WTC11 (cell line): ENCODE results near the gene SNAP29.

Experiments
- ATF6 ChIP-seq: sonication (generic); formaldehyde crosslinking; IDR thresholded peaks from 2 replicates; pipeline ENCODE4 v1.8.1; 2023; ENCODE audit warnings: mild to moderate bottlenecking, missing genetic modification reagents
- CTCF ChIP-seq: fragments of 200-600 bp; IDR thresholded peaks from 2 replicates; pipeline ENCODE4 v1.8.0; 2022; ENCODE audit warnings: antibody characterized with exemption
- E2F1 ChIP-seq: sonication (generic); formaldehyde crosslinking; IDR thresholded peaks from 2 replicates; pipeline ENCODE4 v1.8.0; 2022; ENCODE audit warnings: mild to moderate bottlenecking, missing genetic modification reagents
- TCF7 ChIP-seq: sonication (generic); formaldehyde crosslinking; IDR thresholded peaks from 2 replicates; pipeline ENCODE4 v1.8.0; 2022; ENCODE audit warnings: mild to moderate bottlenecking, low read depth, missing genetic modification reagents, moderate library complexity
- TF ChIP-seq, protein P1 (sequence below): sonication (generic); formaldehyde crosslinking; IDR thresholded peaks from 2 replicates; pipeline ENCODE4 v1.8.0; 2022; ENCODE audit warnings: mild to moderate bottlenecking, missing genetic modification reagents
- TF ChIP-seq, protein P2 (sequence below): sonication (generic); formaldehyde crosslinking; IDR thresholded peaks from 2 replicates; pipeline ENCODE4 v1.8.0; 2023; ENCODE audit warnings: missing genetic modification reagents
- TF ChIP-seq, protein P3 (sequence below): fragments of 250-450 bp; sonication (Bioruptor Pico); IDR thresholded peaks from 2 replicates; pipeline ENCODE4 v1.8.0; 2021; ENCODE audit warnings: mild to moderate bottlenecking

GRCh38 chr22:20863366-20863765 is 4.6 kb downstream of the SNAP29 start:
- no peak for TF ChIP-seq CTCF
- TF ChIP-seq, protein P1, sequence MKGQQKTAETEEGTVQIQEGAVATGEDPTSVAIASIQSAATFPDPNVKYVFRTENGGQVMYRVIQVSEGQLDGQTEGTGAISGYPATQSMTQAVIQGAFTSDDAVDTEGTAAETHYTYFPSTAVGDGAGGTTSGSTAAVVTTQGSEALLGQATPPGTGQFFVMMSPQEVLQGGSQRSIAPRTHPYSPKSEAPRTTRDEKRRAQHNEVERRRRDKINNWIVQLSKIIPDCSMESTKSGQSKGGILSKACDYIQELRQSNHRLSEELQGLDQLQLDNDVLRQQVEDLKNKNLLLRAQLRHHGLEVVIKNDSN (CRISPR knock-in tag) = no peak
- TF ChIP-seq, protein P2, sequence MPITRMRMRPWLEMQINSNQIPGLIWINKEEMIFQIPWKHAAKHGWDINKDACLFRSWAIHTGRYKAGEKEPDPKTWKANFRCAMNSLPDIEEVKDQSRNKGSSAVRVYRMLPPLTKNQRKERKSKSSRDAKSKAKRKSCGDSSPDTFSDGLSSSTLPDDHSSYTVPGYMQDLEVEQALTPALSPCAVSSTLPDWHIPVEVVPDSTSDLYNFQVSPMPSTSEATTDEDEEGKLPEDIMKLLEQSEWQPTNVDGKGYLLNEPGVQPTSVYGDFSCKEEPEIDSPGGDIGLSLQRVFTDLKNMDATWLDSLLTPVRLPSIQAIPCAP (CRISPR knock-in tag) = no peak
- no peak for TF ChIP-seq E2F1
- no peak for TF ChIP-seq ATF6
- no peak for TF ChIP-seq TCF7 (CRISPR knock-in tag)
- TF ChIP-seq, protein P3, sequence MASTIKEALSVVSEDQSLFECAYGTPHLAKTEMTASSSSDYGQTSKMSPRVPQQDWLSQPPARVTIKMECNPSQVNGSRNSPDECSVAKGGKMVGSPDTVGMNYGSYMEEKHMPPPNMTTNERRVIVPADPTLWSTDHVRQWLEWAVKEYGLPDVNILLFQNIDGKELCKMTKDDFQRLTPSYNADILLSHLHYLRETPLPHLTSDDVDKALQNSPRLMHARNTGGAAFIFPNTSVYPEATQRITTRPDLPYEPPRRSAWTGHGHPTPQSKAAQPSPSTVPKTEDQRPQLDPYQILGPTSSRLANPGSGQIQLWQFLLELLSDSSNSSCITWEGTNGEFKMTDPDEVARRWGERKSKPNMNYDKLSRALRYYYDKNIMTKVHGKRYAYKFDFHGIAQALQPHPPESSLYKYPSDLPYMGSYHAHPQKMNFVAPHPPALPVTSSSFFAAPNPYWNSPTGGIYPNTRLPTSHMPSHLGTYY (CRISPR knock-in tag) = no peak
